PC-3 (cell line): ENCODE data around the gene TPH2. TPM values are rescaled to one million over a fixed set of nuclear protein-coding genes. Genes with fewer than 3 reads are reported as not detected.

Source experiments
- ATAC-seq: fragments of 200-7000 bp; cut with Tn5 transposase; 2 replicates; pipeline ENCODE4 v1.9.1; 2020; ENCODE audit warnings: mild to moderate bottlenecking, moderate library complexity
- BruUV-seq: library from RNA; stranded (reverse); fragments of 400-500 nt; replicated peaks from 2 replicates; lab custom pipeline; 2021; lab: Mats Ljungman, UMichigan
- CTCF ChIA-PET: fragments of 300-600 bp; sonication (Branson Sonifier 250); formaldehyde crosslinking; loops from one replicate; lab custom pipeline; 2022; ENCODE audit warnings: antibody characterized with exemption; lab: Charles Lee
- POLR2A ChIA-PET: fragments of 300-600 bp; sonication (Branson Sonifier 250); formaldehyde crosslinking; loops from one replicate; lab custom pipeline; 2022; ENCODE audit warnings: antibody characterized with exemption; ENCODE audit not compliant: unreplicated experiment; lab: Charles Lee
- DNase-seq: peaks from one replicate; pipeline ENCODE4 v3.0.0-alpha.2; 2015
- H2AFZ ChIP-seq: fragments of 300-600 bp; sonication (generic); 2 replicates; pipeline ENCODE4 v1.6.0; 2016; ENCODE audit warnings: antibody characterized with exemption, low read length
- H3F3A ChIP-seq: fragments of 300-600 bp; sonication (generic); one replicate; pipeline ENCODE4 v1.6.0; 2017; ENCODE audit warnings: antibody characterized with exemption, low read length, control low read depth, mild to moderate bottlenecking; ENCODE audit not compliant: unreplicated experiment
- H3K27ac ChIP-seq: fragments of 300-600 bp; sonication (generic); 2 replicates; pipeline ENCODE4 v1.5.1; 2016; ENCODE audit warnings: mild to moderate bottlenecking, low read length
- H3K27me3 ChIP-seq: fragments of 300-600 bp; sonication (generic); 2 replicates; pipeline ENCODE4 v1.6.1; 2016; ENCODE audit warnings: low read length, mixed read lengths
- H3K36me3 ChIP-seq: fragments of 300-600 bp; sonication (generic); 2 replicates; pipeline ENCODE4 v1.6.1; 2016; ENCODE audit warnings: low read depth, mixed run types, low read length, mixed read lengths
- H3K4me1 ChIP-seq: fragments of 300-600 bp; sonication (generic); 2 replicates; pipeline ENCODE4 v1.5.1; 2016; ENCODE audit warnings: low read length; ENCODE audit not compliant: insufficient read depth
- H3K4me2 ChIP-seq: fragments of 300-600 bp; sonication (generic); 2 replicates; pipeline ENCODE4 v1.6.0; 2016; ENCODE audit warnings: low read length
- H3K4me3 ChIP-seq: fragments of 300-600 bp; sonication (generic); 2 replicates; pipeline ENCODE4 v1.5.1; 2016; ENCODE audit warnings: mild to moderate bottlenecking, low read length, mixed read lengths
- H3K79me2 ChIP-seq: fragments of 300-600 bp; sonication (generic); 2 replicates; pipeline ENCODE4 v1.6.1; 2017; ENCODE audit warnings: low read length, mixed read lengths
- H3K9ac ChIP-seq: fragments of 300-600 bp; sonication (generic); 2 replicates; pipeline ENCODE4 v1.6.0; 2016; ENCODE audit warnings: mild to moderate bottlenecking, low read length
- H3K9me2 ChIP-seq: fragments of 300-600 bp; sonication (generic); replicated peaks from 2 replicates; pipeline ENCODE4 v1.6.1; 2016; ENCODE audit warnings: mixed run types, low read length, mixed read lengths
- H3K9me3 ChIP-seq: fragments of 300-600 bp; sonication (generic); 2 replicates; pipeline ENCODE4 v1.6.1; 2016; ENCODE audit warnings: low read length, mixed read lengths
- H4K20me1 ChIP-seq: fragments of 300-600 bp; sonication (generic); 2 replicates; pipeline ENCODE4 v1.6.1; 2016; ENCODE audit warnings: low read length, mixed read lengths
- EZH2 ChIP-seq: fragments of 300-600 bp; sonication (generic); IDR thresholded peaks from one replicate; pipeline ENCODE4 v1.6.1; 2017; ENCODE audit warnings: antibody characterized with exemption, mild to moderate bottlenecking, low read length; ENCODE audit not compliant: unreplicated experiment
- EZH2phosphoT487 ChIP-seq: fragments of 300-600 bp; sonication (generic); IDR thresholded peaks from 2 replicates; pipeline ENCODE4 v1.6.1; 2018; ENCODE audit warnings: mild to moderate bottlenecking, antibody characterized with exemption, low read length, borderline replicate concordance
- intact Hi-C: fragments of 100-400 bp; cut with micrococcal nuclease; formaldehyde crosslinking; loops from 2 replicates; pipeline ENCODE4 v1.9.0; 2023
- total RNA-seq: library from RNA; depleted of rRNA; stranded (reverse); fragments of >200 nt; gene quantifications from 2 replicates; pipeline ENCODE4 v1.2.3, GENCODE V29; 2014
- TF ChIP-seq, protein P1 (sequence below): fragments of 300-600 bp; sonication (generic); conservative IDR thresholded peaks from 2 replicates; pipeline ENCODE4 v1.5.1; 2017; ENCODE audit warnings: antibody characterized with exemption, low read depth, mild to moderate bottlenecking, low read length

TPH2 gene
- total RNA-seq, 1 experiment from 2014 or later: not detected

DNA sequence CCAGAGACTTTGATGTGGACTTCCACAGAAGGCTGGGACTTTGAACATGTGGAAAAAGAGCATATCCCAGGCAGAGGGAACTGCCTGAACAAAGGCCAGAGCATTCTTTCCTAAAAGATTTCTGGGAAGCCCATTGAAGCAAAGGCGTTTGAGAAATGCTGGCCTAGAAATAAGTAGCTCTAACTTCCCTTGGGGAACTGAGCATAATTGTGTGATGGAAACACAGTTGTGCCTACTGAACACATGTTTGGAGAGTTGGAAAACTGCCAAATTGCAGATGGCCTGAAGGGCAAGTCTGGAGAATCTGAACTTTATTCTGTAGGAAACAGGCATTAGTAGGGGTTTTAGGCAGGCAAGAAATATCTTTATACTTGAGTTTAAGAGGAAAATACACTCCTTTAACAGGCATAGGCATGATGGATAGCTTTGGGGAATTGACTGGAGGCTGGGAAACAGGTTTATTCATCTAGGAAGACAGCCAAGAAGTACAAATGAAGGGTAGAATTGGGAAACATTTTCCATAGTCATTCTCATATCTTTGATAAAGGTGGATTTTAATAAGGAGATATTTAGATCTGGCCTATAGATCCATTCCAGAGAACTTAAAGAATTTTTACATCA lies 134.1 kb downstream of the TPH2 start:
- Histone ChIP-seq H3K4me1 (peaks cover 9% of the 10 kb centered on the region; the same call in 1 of the 2 replicates), H3F3A (no peaks in the 10 kb centered on the region), H3K4me2 (no peak overlapping the region), H3K27me3 (no peaks in the 10 kb centered on the region), H3K9ac (no peak overlapping the region), H3K9me2 (no peaks in the 10 kb centered on the region), H3K27ac (no peak overlapping the region), H3K9me3 (no peaks in the 10 kb centered on the region), H3K36me3 (no peaks in the 10 kb centered on the region), H4K20me1 (no peaks in the 10 kb centered on the region), H3K4me3 (no peak overlapping the region), H2AFZ (no peak overlapping the region), H3K79me2 (no peaks in the 10 kb centered on the region)
- CTCF ChIA-PET: no interaction called here
- DNase-seq (no peak), ATAC-seq (no peak)
- BruUV-seq: no TSS peak
- TF ChIP-seq EZH2phosphoT487 (no peak), EZH2 (no peak)
- TF ChIP-seq, protein P1, sequence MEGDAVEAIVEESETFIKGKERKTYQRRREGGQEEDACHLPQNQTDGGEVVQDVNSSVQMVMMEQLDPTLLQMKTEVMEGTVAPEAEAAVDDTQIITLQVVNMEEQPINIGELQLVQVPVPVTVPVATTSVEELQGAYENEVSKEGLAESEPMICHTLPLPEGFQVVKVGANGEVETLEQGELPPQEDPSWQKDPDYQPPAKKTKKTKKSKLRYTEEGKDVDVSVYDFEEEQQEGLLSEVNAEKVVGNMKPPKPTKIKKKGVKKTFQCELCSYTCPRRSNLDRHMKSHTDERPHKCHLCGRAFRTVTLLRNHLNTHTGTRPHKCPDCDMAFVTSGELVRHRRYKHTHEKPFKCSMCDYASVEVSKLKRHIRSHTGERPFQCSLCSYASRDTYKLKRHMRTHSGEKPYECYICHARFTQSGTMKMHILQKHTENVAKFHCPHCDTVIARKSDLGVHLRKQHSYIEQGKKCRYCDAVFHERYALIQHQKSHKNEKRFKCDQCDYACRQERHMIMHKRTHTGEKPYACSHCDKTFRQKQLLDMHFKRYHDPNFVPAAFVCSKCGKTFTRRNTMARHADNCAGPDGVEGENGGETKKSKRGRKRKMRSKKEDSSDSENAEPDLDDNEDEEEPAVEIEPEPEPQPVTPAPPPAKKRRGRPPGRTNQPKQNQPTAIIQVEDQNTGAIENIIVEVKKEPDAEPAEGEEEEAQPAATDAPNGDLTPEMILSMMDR: no peak
- POLR2A ChIA-PET: no interaction called here
- intact Hi-C loops: no loop called here

DNA sequence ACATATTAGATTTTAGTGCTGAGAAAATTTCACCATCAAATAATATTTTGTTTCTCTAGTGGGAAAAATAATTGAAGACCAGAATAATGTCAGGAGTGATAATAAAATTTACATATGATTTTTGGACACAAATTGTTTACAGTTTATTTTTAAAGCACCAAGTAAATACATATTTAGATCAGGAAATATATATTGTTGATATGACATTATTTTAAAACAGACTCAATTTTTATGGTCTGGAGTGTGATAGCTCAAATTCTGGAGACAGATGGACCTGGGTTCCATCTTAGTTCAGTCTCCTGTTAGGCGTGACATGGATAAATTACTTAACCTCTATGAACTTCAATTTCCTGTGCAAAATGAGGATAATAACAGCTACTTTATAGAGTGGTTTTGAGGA lies 135.4 kb downstream of the TPH2 start:
- H3K4me3 ChIP-seq: no peak overlapping the region
- CTCF ChIA-PET: no interaction called here
- ATAC-seq: no peak

DNA sequence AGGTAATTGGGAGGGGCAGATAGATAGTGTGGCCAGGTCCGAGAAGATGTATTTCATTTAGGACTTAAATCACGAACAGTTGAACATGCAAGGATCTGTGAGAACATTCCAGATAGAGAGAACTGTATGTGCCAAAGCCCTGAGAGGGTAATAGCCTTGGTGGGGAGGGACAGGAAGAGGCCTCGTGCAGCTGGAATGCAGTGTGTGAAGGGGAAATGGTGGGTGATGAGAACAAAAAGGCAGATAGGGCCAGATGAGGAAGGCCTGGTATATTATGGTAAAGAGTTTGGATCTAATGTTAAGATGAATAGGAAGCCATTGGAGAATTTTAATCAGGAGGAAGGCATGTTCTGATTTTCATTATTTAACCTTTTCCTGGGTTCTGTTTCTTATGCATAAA lies 136.3 kb downstream of the TPH2 start:
- no peak for DNase-seq
- H3K9me3 ChIP-seq: no peaks in the 10 kb centered on the region
- no peak overlapping the region for H3K4me2 ChIP-seq
- no peak overlapping the region for H3K9ac ChIP-seq
- H3K79me2 ChIP-seq: no peaks in the 10 kb centered on the region
- no peaks in the 10 kb centered on the region for H3F3A ChIP-seq
- ATAC-seq: no peak
- H3K4me3 ChIP-seq: no peak overlapping the region
- H3K27me3 ChIP-seq: no peaks in the 10 kb centered on the region
- no peak overlapping the region for H2AFZ ChIP-seq
- no peaks in the 10 kb centered on the region for H3K9me2 ChIP-seq
- POLR2A ChIA-PET: no interaction called here
- no peak overlapping the region for H3K27ac ChIP-seq
- TF ChIP-seq, protein P1: no peak
- TF ChIP-seq EZH2 (no peak), EZH2phosphoT487 (no peak)
- CTCF ChIA-PET: no interaction called here
- intact Hi-C loops: no loop called here
- BruUV-seq: no TSS peak
- no peaks in the 10 kb centered on the region for H3K36me3 ChIP-seq
- peaks cover 9% of the 10 kb centered on the region; the same call in 1 of the 2 replicates for H3K4me1 ChIP-seq
- no peaks in the 10 kb centered on the region for H4K20me1 ChIP-seq

More for the DNA sequence above, 135.4 kb downstream of the TPH2 start:
- intact Hi-C loops: no loop called here
- H3F3A ChIP-seq: no peaks in the 10 kb centered on the region
- no TSS peak for BruUV-seq
- no peak overlapping the region for H3K9ac ChIP-seq
- no peak overlapping the region for H3K27ac ChIP-seq
- H3K9me3 ChIP-seq: no peaks in the 10 kb centered on the region
- H3K27me3 ChIP-seq: no peaks in the 10 kb centered on the region
- no peaks in the 10 kb centered on the region for H4K20me1 ChIP-seq
- H3K79me2 ChIP-seq: no peaks in the 10 kb centered on the region
- no peaks in the 10 kb centered on the region for H3K9me2 ChIP-seq
- H2AFZ ChIP-seq: no peak overlapping the region
- no peak for TF ChIP-seq EZH2phosphoT487
- TF ChIP-seq, protein P1: no peak
- no peak for TF ChIP-seq EZH2
- POLR2A ChIA-PET: no interaction called here
- DNase-seq: no peak
- H3K36me3 ChIP-seq: no peaks in the 10 kb centered on the region
- H3K4me2 ChIP-seq: no peak overlapping the region
- peaks cover 9% of the 10 kb centered on the region; the same call in 1 of the 2 replicates for H3K4me1 ChIP-seq
